DOHH2 (cell line): ENCODE results near the gene KRTAP5-7.

Experiments
- CTCF ChIP-seq: fragments of 200-600 bp; sonication (generic); IDR thresholded peaks from one replicate; pipeline ENCODE4 v1.5.1; 2014; ENCODE audit warnings: antibody characterized with exemption, mild to moderate bottlenecking, low read depth, low read length; ENCODE audit not compliant: poor library complexity, severe bottlenecking
- EZH2phosphoT487 ChIP-seq: fragments of 200-600 bp; sonication (generic); IDR thresholded peaks from 2 replicates; pipeline ENCODE4 v1.6.1; 2017; ENCODE audit warnings: borderline replicate concordance, mild to moderate bottlenecking, antibody characterized with exemption, low read length, moderate library complexity, mixed read lengths

- TF ChIP-seq CTCF (no peak), EZH2phosphoT487 (no peak)
Measured at GRCh38 chr11:71548716-71549151, 21.7 kb downstream of the KRTAP5-7 start.
